Neural crest cell (in vitro differentiated cells): ENCODE data around the gene CCNJ. TPM values are rescaled to one million over a fixed set of nuclear protein-coding genes. Genes with fewer than 3 reads are reported as not detected.
"Not testable (repeated sequence)": the region's sequence is repeated elsewhere in the genome, so short reads cannot be mapped to it uniquely, and the experiment has no call there.

Source experiments
- DNase-seq: peaks from one replicate; pipeline ENCODE4 v3.0.0; 2021; ENCODE audit warnings: low read depth, mixed read lengths, low spot score
- H3K27ac Mint-ChIP-seq: one replicate; pipeline ENCODE4 v1.8.0; 2021; ENCODE audit warnings: mild to moderate bottlenecking, mixed read lengths; ENCODE audit not compliant: unreplicated experiment
- H3K27me3 Mint-ChIP-seq: 2 replicates; pipeline ENCODE4 v1.8.0; 2021; ENCODE audit warnings: low read depth, mild to moderate bottlenecking, mixed read lengths
- H3K36me3 Mint-ChIP-seq: 2 replicates; pipeline ENCODE4 v1.8.0; 2021; ENCODE audit warnings: low read depth, mild to moderate bottlenecking, mixed read lengths
- H3K4me1 Mint-ChIP-seq: 2 replicates; pipeline ENCODE4 v1.8.0; 2021; ENCODE audit warnings: mixed read lengths
- H3K4me3 Mint-ChIP-seq: one replicate; pipeline ENCODE4 v1.8.0; 2021; ENCODE audit warnings: mild to moderate bottlenecking, mixed read lengths
- H3K9me3 Mint-ChIP-seq: 2 replicates; pipeline ENCODE4 v1.8.0; 2021; ENCODE audit warnings: mixed read lengths
- CTCF ChIP-seq: fragments of 200-600 bp; sonication (generic); conservative IDR thresholded peaks from 2 replicates; pipeline ENCODE4 v1.5.0; 2021; ENCODE audit warnings: antibody characterized with exemption, mild to moderate bottlenecking
- long read RNA-seq: library from polyadenylated mRNA; unstranded; transcript quantifications from one replicate; pipeline ENCODE4 v2.0.0, GENCODE V29; 2020
- total RNA-seq: library from RNA; stranded (reverse); gene quantifications from 2 replicates; pipeline ENCODE4 v1.2.1, GENCODE V29; 2021

The CCNJ gene
- 61.3 and 62.6 TPM in 2 replicates for total RNA-seq
- long read RNA-seq, transcript CCNJ-203 (6 exons, 2,677 nt) = major isoform, 8 of 23 reads
- long read RNA-seq, partial matches to known transcripts = 13 of 23 reads
- long read RNA-seq, other reads (novel, unspliced or antisense) = 2 of 23 reads

- H3K27ac Mint-ChIP-seq = peak within 1 kb of the TSS; percentile 98
- H3K36me3 Mint-ChIP-seq = peaks cover 15% of the 10 kb centered on the region
- H3K27me3 Mint-ChIP-seq = peaks cover 4% of the 10 kb centered on the region
- DNase-seq = peak; percentile 79
- TF ChIP-seq CTCF = peak; percentile 28
- peak within 1 kb of the TSS; percentile 96 for H3K4me3 Mint-ChIP-seq
- peaks cover 34% of the 10 kb centered on the region for H3K4me1 Mint-ChIP-seq
- no peaks in the 10 kb centered on the region for H3K9me3 Mint-ChIP-seq
Measured at GRCh38 chr10:96043033-96043892, at the start of gene CCNJ. TSS of gene CCNJ (plus strand) at chr10:96043583. CDS start at chr10:96044394, 811 bp downstream.

- not testable (repeated sequence) for DNase-seq, H3K27ac Mint-ChIP-seq, H3K9me3 Mint-ChIP-seq, H3K27me3 Mint-ChIP-seq, H3K4me1 Mint-ChIP-seq, H3K4me3 Mint-ChIP-seq, H3K36me3 Mint-ChIP-seq
Measured at GRCh38 chr10:95994376-95994775, 49.0 kb upstream of the CCNJ start.

- Mint-ChIP-seq H3K36me3 (no peaks in the 10 kb centered on the region), H3K27me3 (no peaks in the 10 kb centered on the region), H3K4me3 (no peak overlapping the region), H3K27ac (no peak overlapping the region), H3K9me3 (no peaks in the 10 kb centered on the region), H3K4me1 (peaks cover 4% of the 10 kb centered on the region)
- no peak for TF ChIP-seq CTCF
- no peak for DNase-seq
Measured at GRCh38 chr10:95998255-95998784, 45.1 kb upstream of the CCNJ start.

- no peaks in the 10 kb centered on the region for H3K4me1 Mint-ChIP-seq
- no peaks in the 10 kb centered on the region for H3K36me3 Mint-ChIP-seq
- no peak for DNase-seq
- H3K4me3 Mint-ChIP-seq = no peak overlapping the region
- no peak overlapping the region for H3K27ac Mint-ChIP-seq
- peaks cover 24% of the 10 kb centered on the region for H3K27me3 Mint-ChIP-seq
- TF ChIP-seq CTCF = no peak
- no peaks in the 10 kb centered on the region for H3K9me3 Mint-ChIP-seq
Measured at GRCh38 chr10:96013956-96014355, 29.4 kb upstream of the CCNJ start.

GRCh38 chr10:96014473-96015102, 28.8 kb upstream of the CCNJ start:
- H3K4me1 Mint-ChIP-seq = no peaks in the 10 kb centered on the region
- no peak overlapping the region for H3K27ac Mint-ChIP-seq
- DNase-seq = no peak
- H3K27me3 Mint-ChIP-seq = peaks cover 24% of the 10 kb centered on the region
- no peak overlapping the region for H3K4me3 Mint-ChIP-seq
- H3K9me3 Mint-ChIP-seq = no peaks in the 10 kb centered on the region
- TF ChIP-seq CTCF = no peak
- no peaks in the 10 kb centered on the region for H3K36me3 Mint-ChIP-seq
